Activated CD8-positive, alpha-beta T cell treated with anti-CD3 and anti-CD28 coated beads for 36 hours (primary cell): ENCODE results near the gene IGDCC3. TPM values are rescaled to one million over a fixed set of nuclear protein-coding genes. Genes with fewer than 3 reads are reported as not detected.

ENCODE experiments used
- ATAC-seq: fragments of 200-7000 bp; cut with Tn5 transposase; one replicate; pipeline ENCODE4 v1.10.0; 2021; ENCODE audit warnings: mild to moderate bottlenecking, moderate library complexity
- CTCF ChIA-PET: fragments of 350-600 bp; sonication (Branson Sonifier 250); formaldehyde crosslinking; loops from one replicate; lab custom pipeline; 2021; ENCODE audit warnings: antibody characterized with exemption; lab: Charles Lee
- POLR2A ChIA-PET: fragments of 350-600 bp; sonication (Branson Sonifier 250); formaldehyde crosslinking; loops from one replicate; lab custom pipeline; 2021; ENCODE audit warnings: antibody characterized with exemption; lab: Charles Lee
- DNase-seq: peaks from one replicate; pipeline ENCODE4 v3.0.0-alpha.2; 2020
- H3K27ac Mint-ChIP-seq: one replicate; pipeline ENCODE4 v1.8.0; 2021; ENCODE audit warnings: mild to moderate bottlenecking, mixed read lengths
- H3K27me3 Mint-ChIP-seq: one replicate; pipeline ENCODE4 v1.8.0; 2021; ENCODE audit warnings: mixed read lengths
- H3K36me3 Mint-ChIP-seq: one replicate; pipeline ENCODE4 v1.8.0; 2021; ENCODE audit warnings: low read depth, mixed read lengths
- H3K4me1 Mint-ChIP-seq: one replicate; pipeline ENCODE4 v1.8.0; 2021; ENCODE audit warnings: low read depth, mixed read lengths
- H3K4me3 Mint-ChIP-seq: one replicate; pipeline ENCODE4 v1.8.0; 2021; ENCODE audit warnings: mild to moderate bottlenecking, moderate library complexity, mixed read lengths
- H3K9me3 Mint-ChIP-seq: one replicate; pipeline ENCODE4 v1.8.0; 2021; ENCODE audit warnings: mixed read lengths
- intact Hi-C: fragments of 100-400 bp; cut with micrococcal nuclease; formaldehyde crosslinking; loops from one replicate; pipeline ENCODE4 v1.10.0; 2022
- total RNA-seq, 2 experiments: library from RNA; stranded (reverse); gene quantifications; one replicate each; pipeline ENCODE4 v1.2.3, GENCODE V29; 2021
- TF ChIP-seq, protein P1 (sequence below): fragments of 200-600 bp; IDR thresholded peaks from one replicate; pipeline ENCODE4 v1.8.0; 2022; ENCODE audit warnings: antibody characterized with exemption, mild to moderate bottlenecking

Gene IGDCC3
- total RNA-seq, 2 experiments from 2014 or later, result not detected

DNA sequence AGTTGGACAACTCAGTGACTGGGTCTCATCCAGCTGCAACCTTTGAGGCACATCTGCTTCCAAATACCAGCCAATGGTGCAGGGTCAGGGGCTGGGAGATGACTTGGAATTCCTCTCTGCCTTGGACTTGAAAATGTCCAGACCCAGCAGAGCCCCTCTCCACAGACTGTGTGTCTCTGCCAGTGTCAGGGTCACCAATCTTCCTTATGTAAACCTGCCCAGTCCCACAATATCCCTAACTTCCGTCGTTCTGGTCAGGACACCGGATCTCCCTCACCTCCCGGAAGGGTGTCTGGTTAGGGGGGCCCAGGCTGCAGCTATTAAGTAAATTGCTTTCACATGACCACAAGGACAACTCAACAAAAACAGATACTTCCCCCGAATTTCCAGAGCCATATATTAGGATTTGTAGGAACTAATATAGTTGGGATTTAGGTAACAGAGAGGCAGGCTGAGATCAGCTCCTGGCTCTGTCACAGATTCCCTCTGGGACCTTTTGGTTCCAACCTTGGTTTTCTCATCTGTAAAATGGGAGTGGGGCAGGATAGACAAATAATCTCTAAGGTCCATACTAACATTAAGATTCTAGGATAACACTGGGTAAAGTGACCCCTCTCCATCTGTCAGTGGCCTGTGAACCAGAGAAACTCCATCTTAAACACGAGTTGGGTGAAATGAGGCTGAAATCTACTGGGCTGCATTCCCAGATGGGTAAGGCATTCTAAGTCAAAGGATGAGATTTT, 30.8 kb downstream of the IGDCC3 start:
- ATAC-seq, result no peak
- TF ChIP-seq, protein P1, sequence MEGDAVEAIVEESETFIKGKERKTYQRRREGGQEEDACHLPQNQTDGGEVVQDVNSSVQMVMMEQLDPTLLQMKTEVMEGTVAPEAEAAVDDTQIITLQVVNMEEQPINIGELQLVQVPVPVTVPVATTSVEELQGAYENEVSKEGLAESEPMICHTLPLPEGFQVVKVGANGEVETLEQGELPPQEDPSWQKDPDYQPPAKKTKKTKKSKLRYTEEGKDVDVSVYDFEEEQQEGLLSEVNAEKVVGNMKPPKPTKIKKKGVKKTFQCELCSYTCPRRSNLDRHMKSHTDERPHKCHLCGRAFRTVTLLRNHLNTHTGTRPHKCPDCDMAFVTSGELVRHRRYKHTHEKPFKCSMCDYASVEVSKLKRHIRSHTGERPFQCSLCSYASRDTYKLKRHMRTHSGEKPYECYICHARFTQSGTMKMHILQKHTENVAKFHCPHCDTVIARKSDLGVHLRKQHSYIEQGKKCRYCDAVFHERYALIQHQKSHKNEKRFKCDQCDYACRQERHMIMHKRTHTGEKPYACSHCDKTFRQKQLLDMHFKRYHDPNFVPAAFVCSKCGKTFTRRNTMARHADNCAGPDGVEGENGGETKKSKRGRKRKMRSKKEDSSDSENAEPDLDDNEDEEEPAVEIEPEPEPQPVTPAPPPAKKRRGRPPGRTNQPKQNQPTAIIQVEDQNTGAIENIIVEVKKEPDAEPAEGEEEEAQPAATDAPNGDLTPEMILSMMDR, result no peak
- no peaks in the 10 kb centered on the region for H3K4me1 Mint-ChIP-seq

DNA sequence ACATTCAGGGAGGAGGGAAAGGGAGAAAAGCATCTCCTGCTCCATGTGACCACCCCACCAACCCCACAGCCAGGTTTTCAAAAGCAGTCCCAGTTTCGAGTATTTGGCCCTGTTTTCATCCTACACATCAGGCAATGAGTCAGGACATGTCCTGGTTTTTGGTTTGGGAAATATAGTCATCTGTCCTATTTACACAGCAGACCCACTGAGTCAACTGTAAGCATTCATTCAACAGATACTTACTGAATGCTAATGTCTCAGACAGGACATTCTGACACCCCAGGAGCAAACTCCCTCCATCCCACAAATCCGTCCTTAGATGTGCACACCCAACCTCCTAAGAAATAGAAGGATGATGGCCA, 32.9 kb downstream of the IGDCC3 start:
- Mint-ChIP-seq H3K27ac (no peak overlapping the region), H3K36me3 (no peaks in the 10 kb centered on the region), H3K4me3 (no peak overlapping the region), H3K27me3 (peaks cover 5% of the 10 kb centered on the region), H3K4me1 (no peaks in the 10 kb centered on the region), H3K9me3 (no peaks in the 10 kb centered on the region)
- DNase-seq (no peak), ATAC-seq (no peak)
- POLR2A ChIA-PET, result no interaction called here
- TF ChIP-seq, protein P1, result no peak
- intact Hi-C loops, result no loop called here
- CTCF ChIA-PET, result no interaction called here

More for the DNA sequence above, 30.8 kb downstream of the IGDCC3 start:
- Mint-ChIP-seq H3K27ac (no peak overlapping the region), H3K36me3 (no peaks in the 10 kb centered on the region), H3K9me3 (peaks cover 5% of the 10 kb centered on the region), H3K4me3 (no peak overlapping the region), H3K27me3 (peaks cover 8% of the 10 kb centered on the region)
- ChIA-PET POLR2A (no interaction called here), CTCF (interaction anchor here (1.0 kb wide), 1 partner anchor 38 kb away, joined by 4 read pairs; no protein-coding TSS in a partner anchor)
- intact Hi-C loops, result no loop called here
- DNase-seq, result no peak

DNA sequence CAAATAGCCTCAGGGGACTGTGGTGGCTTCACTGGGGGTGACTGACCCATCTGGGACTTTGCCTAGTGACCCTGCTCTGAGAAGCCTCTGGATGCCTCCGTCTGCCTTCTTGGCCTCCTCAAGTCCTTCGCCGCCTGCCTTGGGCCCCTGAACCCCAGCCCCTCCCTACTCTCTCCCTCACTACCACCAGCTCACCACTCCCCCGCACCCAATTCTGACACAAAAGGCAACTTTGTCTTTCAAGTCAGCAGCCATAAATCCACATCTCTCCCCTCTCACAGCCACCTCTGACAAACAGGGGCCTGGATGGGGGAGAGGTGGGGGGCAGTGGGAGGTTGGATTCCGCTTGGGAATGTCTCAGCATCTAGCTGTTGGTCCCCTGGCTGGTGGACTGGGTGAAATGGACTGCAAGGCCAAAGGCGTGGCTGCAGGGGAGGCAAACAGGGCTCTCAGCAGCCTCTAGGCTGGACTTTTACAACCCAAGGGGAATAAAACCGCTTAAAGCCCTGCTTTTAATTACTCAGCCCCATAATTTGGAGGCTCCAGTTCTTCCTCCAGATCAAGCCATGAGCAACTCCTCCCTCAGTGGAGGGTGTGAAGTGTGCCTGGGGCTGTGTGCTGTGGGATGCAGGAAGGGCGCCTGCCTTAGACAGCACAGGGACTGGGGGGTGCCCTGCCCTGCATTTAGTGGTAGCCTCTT, 33.4 kb downstream of the IGDCC3 start:
- no peaks in the 10 kb centered on the region for H3K4me1 Mint-ChIP-seq
- no peaks in the 10 kb centered on the region for H3K36me3 Mint-ChIP-seq
- intact Hi-C loops, result no loop called here
- ATAC-seq (no peak), DNase-seq (no peak)
- no peaks in the 10 kb centered on the region for H3K9me3 Mint-ChIP-seq
- CTCF ChIA-PET, result interaction anchor here (1.6 kb wide), 1 partner anchor 39 kb away, joined by 3 read pairs; no protein-coding TSS in a partner anchor
- TF ChIP-seq, protein P1, result no peak
- peaks cover 7% of the 10 kb centered on the region for H3K27me3 Mint-ChIP-seq
- H3K27ac Mint-ChIP-seq, result no peak overlapping the region
- POLR2A ChIA-PET, result no interaction called here
- no peak overlapping the region for H3K4me3 Mint-ChIP-seq

DNA sequence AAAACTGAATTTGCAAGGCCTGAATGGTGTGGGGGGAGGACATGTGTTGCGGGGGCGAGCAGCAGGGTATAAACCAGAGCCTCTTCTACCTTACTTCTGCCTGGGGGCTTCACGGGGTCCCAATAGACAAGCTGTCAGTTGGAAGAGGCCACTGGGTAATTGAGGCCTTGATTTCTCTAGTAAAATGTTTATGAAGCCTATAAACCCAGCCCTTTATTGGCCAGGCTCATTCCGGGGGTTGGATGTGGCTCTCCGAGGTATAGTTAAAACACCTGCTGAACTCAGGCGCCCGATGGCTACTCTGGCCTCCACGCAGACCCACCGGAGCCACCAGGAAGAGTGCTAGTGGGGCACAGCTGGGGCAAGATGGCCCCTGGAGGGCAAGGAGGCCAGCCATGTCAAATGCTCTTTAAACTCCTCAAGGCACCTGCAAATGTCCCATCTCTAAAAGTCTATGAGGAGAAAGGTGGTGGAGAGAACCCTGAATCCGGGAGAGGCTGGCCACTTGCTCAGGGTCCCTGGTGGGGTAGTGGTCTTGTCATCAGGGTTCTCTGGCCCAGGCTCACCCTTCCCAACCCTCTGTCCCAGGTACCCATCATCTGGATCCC, 34.3 kb downstream of the IGDCC3 start:
- no peak overlapping the region for H3K4me3 Mint-ChIP-seq
- intact Hi-C loops, result no loop called here
- DNase-seq, result no peak
- no peak overlapping the region for H3K27ac Mint-ChIP-seq
- no peak for ATAC-seq
- no peaks in the 10 kb centered on the region for H3K9me3 Mint-ChIP-seq
- H3K27me3 Mint-ChIP-seq, result peaks cover 7% of the 10 kb centered on the region
- TF ChIP-seq, protein P1, result no peak
- H3K4me1 Mint-ChIP-seq, result no peaks in the 10 kb centered on the region
- POLR2A ChIA-PET, result no interaction called here
- CTCF ChIA-PET, result interaction anchor here (1.6 kb wide), 1 partner anchor 40 kb away, joined by 3 read pairs; no protein-coding TSS in a partner anchor
- H3K36me3 Mint-ChIP-seq, result no peaks in the 10 kb centered on the region

DNA sequence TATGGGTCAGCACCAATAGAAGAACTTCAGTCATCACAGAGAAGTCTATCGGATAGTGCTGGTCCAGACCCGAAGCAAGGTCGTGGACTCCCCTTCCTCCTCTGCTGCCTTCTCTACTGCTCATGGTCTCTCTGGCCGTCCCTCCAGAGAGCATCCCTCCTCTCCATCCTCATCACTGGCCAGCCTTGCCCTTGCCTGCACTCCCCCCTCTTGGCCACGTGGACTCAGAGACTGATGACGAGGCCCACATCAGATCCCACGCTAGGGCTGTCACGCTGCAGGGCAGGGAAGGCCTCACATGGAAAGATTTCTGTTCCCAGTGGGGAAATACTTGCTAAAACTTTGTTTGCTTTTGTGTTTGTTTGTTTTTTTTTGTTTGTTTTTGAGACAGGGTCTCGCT, 35.3 kb downstream of the IGDCC3 start:
- Mint-ChIP-seq H3K27me3 (peaks cover 7% of the 10 kb centered on the region), H3K9me3 (no peaks in the 10 kb centered on the region), H3K4me3 (no peak overlapping the region), H3K4me1 (no peaks in the 10 kb centered on the region), H3K27ac (no peak overlapping the region), H3K36me3 (no peaks in the 10 kb centered on the region)
- intact Hi-C loops, result no loop called here
- POLR2A ChIA-PET, result no interaction called here
- TF ChIP-seq, protein P1, result no peak
- DNase-seq (no peak), ATAC-seq (no peak)
- CTCF ChIA-PET, result interaction anchor here (1.6 kb wide), 1 partner anchor 41 kb away, joined by 3 read pairs; no protein-coding TSS in a partner anchor
